B cell (primary cell): ENCODE results near the gene HPS6. TPM values are rescaled to one million over a fixed set of nuclear protein-coding genes. Genes with fewer than 3 reads are reported as not detected.

Experiments used
- ATAC-seq: fragments of 200-7000 bp; cut with Tn5 transposase; one replicate; pipeline ENCODE4 v1.10.0; 2021; ENCODE audit warnings: low read depth, mild to moderate bottlenecking, moderate number of reproducible peaks, moderate library complexity
- CTCF ChIA-PET: fragments of 350-600 bp; sonication (Branson Sonifier 250); formaldehyde crosslinking; loops from one replicate; lab custom pipeline; 2021; ENCODE audit warnings: antibody characterized with exemption, inconsistent platforms; lab: Charles Lee
- POLR2A ChIA-PET: fragments of 350-600 bp; sonication (Branson Sonifier 250); formaldehyde crosslinking; loops from one replicate; lab custom pipeline; 2021; ENCODE audit warnings: antibody characterized with exemption; lab: Charles Lee
- DNase-seq: peaks from one replicate; pipeline ENCODE4 v3.0.0; 2013
- H2AFZ ChIP-seq: 2 replicates; pipeline ENCODE4 v1.6.1; 2012; ENCODE audit warnings: mild to moderate bottlenecking, low read depth, low read length; ENCODE audit not compliant: insufficient read depth, poor library complexity, severe bottlenecking
- H3K27ac ChIP-seq, 2 donors: 1 replicate in 1 of 2; 2 replicates in 1 of 2; pipeline ENCODE4 v1.5.1; 2012 to 2013; ENCODE audit warnings: low read length in 2 of 2, mild to moderate bottlenecking in 2 of 2, moderate library complexity in 1 of 2
- H3K27me3 ChIP-seq, 4 experiments: fragments of 200-600 bp in 1 of 4; sonication (generic) in 1 of 4; replicated peaks in 1 of 4; 1 replicate in 2 of 4; 2 replicates in 2 of 4; pipeline versions ENCODE4 v1.6.1 to v1.7.0; 2013 to 2016; ENCODE audit warnings: low read length in 3 of 4, mild to moderate bottlenecking in 2 of 4, mixed read lengths in 1 of 4, moderate library complexity in 1 of 4; ENCODE audit not compliant: insufficient read depth in 4 of 4, control insufficient read depth in 3 of 4; ENCODE audit errors: control extremely low read depth in 1 of 4
- H3K36me3 ChIP-seq, 2 experiments: replicated peaks in 1 of 2; 1 replicate in 1 of 2; 2 replicates in 1 of 2; pipeline versions ENCODE4 v1.6.1 to v1.7.1; 2013; ENCODE audit warnings: low read length in 1 of 2; ENCODE audit not compliant: insufficient read depth in 2 of 2, control insufficient read depth in 1 of 2; ENCODE audit errors: control extremely low read depth in 1 of 2, extremely low read depth in 1 of 2
- H3K4me1 ChIP-seq, 2 donors: fragments of 200-600 bp in 1 of 2; sonication (generic) in 1 of 2; 1 replicate in 1 of 2; 2 replicates in 1 of 2; pipeline versions ENCODE4 v1.5.1 to v1.6.1; 2013 to 2017; ENCODE audit warnings: low read length in 2 of 2; ENCODE audit not compliant: control insufficient read depth in 2 of 2, insufficient read depth in 2 of 2
- H3K4me2 ChIP-seq: replicated peaks from 2 replicates; pipeline ENCODE3; 2012; ENCODE audit warnings: mild to moderate bottlenecking, low read depth, low read length; ENCODE audit not compliant: poor library complexity, severe bottlenecking
- H3K4me3 ChIP-seq, 5 experiments: fragments of 200-600 bp in 1 of 5; sonication (generic) in 1 of 5; 1 replicate in 3 of 5; 2 replicates in 2 of 5; pipeline versions ENCODE4 v1.5.1 to v1.7.0; 2011 to 2016; ENCODE audit warnings: low read length in 4 of 5, mild to moderate bottlenecking in 4 of 5, low read depth in 2 of 5, control low read depth in 1 of 5, moderate library complexity in 1 of 5; ENCODE audit not compliant: insufficient read depth in 1 of 5; ENCODE audit errors: control extremely low read depth in 1 of 5, extremely low read depth in 1 of 5
- H3K79me2 ChIP-seq: fragments of 200-600 bp; sonication (generic); one replicate; pipeline ENCODE4 v1.6.0; 2016; ENCODE audit warnings: low read length; ENCODE audit not compliant: control insufficient read depth, insufficient read depth
- H3K9ac ChIP-seq: fragments of 200-600 bp; sonication (generic); 2 replicates; pipeline ENCODE4 v1.6.1; 2017; ENCODE audit warnings: mild to moderate bottlenecking, low read length, moderate library complexity
- H3K9me3 ChIP-seq, 3 donors: one replicate each; pipeline versions ENCODE4 v1.6.1 to v1.7.1; 2013; ENCODE audit warnings: low read length in 2 of 3; ENCODE audit not compliant: control insufficient read depth in 2 of 3, insufficient read depth in 1 of 3; ENCODE audit errors: control extremely low read depth in 1 of 3
- H4K20me1 ChIP-seq: 2 replicates; pipeline ENCODE4 v1.6.0; 2012; ENCODE audit warnings: mild to moderate bottlenecking, low read length; ENCODE audit not compliant: insufficient read depth, control insufficient read depth, poor library complexity, severe bottlenecking
- H3K27ac Mint-ChIP-seq: one replicate; pipeline ENCODE4 v1.8.0; 2021; ENCODE audit warnings: mixed read lengths
- H3K27me3 Mint-ChIP-seq: one replicate; pipeline ENCODE4 v1.8.0; 2021; ENCODE audit warnings: mixed read lengths
- H3K4me1 Mint-ChIP-seq: one replicate; pipeline ENCODE4 v1.8.0; 2021; ENCODE audit warnings: mixed read lengths
- H3K4me3 Mint-ChIP-seq: one replicate; pipeline ENCODE4 v1.8.0; 2021; ENCODE audit warnings: mixed read lengths
- H3K9me3 Mint-ChIP-seq: one replicate; pipeline ENCODE4 v1.8.0; 2022; ENCODE audit warnings: mixed read lengths; ENCODE audit not compliant: insufficient read depth
- EZH2 ChIP-seq: IDR thresholded peaks from 2 replicates; pipeline ENCODE4 v1.6.1; 2012; ENCODE audit warnings: borderline replicate concordance, low read depth, mild to moderate bottlenecking, moderate library complexity, low read length; ENCODE audit not compliant: insufficient read depth, poor library complexity, severe bottlenecking
- WGBS: methylation state at CpG from one replicate; pipeline ENCODE4 v1.1.5; 2013; ENCODE audit warnings: missing lambda C conversion rate; ENCODE audit not compliant: insufficient coverage; 5-methylcytosine and 5-hydroxymethylcytosine counted together
- intact Hi-C: fragments of 100-400 bp; cut with micrococcal nuclease; formaldehyde crosslinking; loops from one replicate; pipeline ENCODE4 v1.10.0; 2022
- polyA plus RNA-seq: library from polyadenylated mRNA; depleted of rRNA; stranded (reverse); fragments of >200 nt; gene quantifications from 2 replicates; pipeline ENCODE4 v1.2.3, GENCODE V29; 2012
- total RNA-seq, 2 donors: library from RNA; stranded (reverse); fragments of 120-200 nt in 1 of 2; gene quantifications; 1 replicate in 1 of 2; 2 replicates in 1 of 2; pipeline versions ENCODE4 v1.2.3 to v1.2.4, GENCODE V29; 2013 to 2022
- TF ChIP-seq, protein P1 (sequence below): fragments of 200-600 bp; IDR thresholded peaks from one replicate; pipeline ENCODE4 v1.8.0; 2022; ENCODE audit warnings: antibody characterized with exemption, mild to moderate bottlenecking

HPS6 gene
- total and polyA plus RNA-seq, 2 donors (not counting 1 experiment from before 2014, with no cell fraction given): 2.8 to 29.5 TPM

GRCh38 chr10:102067091-102067916 lies 2.2 kb downstream of the HPS6 start:
- no peak overlapping the region for H3K9ac ChIP-seq
- H2AFZ ChIP-seq: no peak overlapping the region
- no peaks in the 10 kb centered on the region for H3K27me3 Mint-ChIP-seq
- ATAC-seq (no peak), DNase-seq (no peak)
- H3K4me1 Mint-ChIP-seq: peaks cover 23% of the 10 kb centered on the region
- H3K9me3 Mint-ChIP-seq: no peaks in the 10 kb centered on the region
- intact Hi-C loops: loop anchor here (5.0 to 10.0 kb wide), 2 partner anchors 177 to 575 kb away; partner anchors contain the start of genes GBF1, PITX3 and TRIM8
- peaks cover 15 to 20% of the 10 kb centered on the region in 2 donors for H3K4me1 ChIP-seq
- peak overlapping the region; percentile 75 for H3K27ac Mint-ChIP-seq
- H3K79me2 ChIP-seq: peaks cover 5% of the 10 kb centered on the region
- no peaks in the 10 kb centered on the region for H3K9me3 ChIP-seq
- no peaks in the 10 kb centered on the region for H3K36me3 ChIP-seq
- H3K4me3 ChIP-seq: no peak overlapping the region
- H3K27ac ChIP-seq: no peak overlapping the region
- ChIA-PET POLR2A (interaction anchor here (1.2 to 2.2 kb wide), 2 partner anchors 11 to 227 kb away, joined by 3 to 13 read pairs; partner anchors contain the start of gene ARMH3), CTCF (interaction anchor here (0.5 to 3.8 kb wide), 10 partner anchors 10 to 231 kb away, joined by 3 to 34 read pairs (median 4); partner anchors contain the start of gene ARMH3)
- peak overlapping the region; percentile 96 for H3K4me2 ChIP-seq
- 98% methylated on average over 17 of the region's 18 CpGs for WGBS
- peaks cover 30% of the 10 kb centered on the region for H4K20me1 ChIP-seq
- TF ChIP-seq, protein P1, sequence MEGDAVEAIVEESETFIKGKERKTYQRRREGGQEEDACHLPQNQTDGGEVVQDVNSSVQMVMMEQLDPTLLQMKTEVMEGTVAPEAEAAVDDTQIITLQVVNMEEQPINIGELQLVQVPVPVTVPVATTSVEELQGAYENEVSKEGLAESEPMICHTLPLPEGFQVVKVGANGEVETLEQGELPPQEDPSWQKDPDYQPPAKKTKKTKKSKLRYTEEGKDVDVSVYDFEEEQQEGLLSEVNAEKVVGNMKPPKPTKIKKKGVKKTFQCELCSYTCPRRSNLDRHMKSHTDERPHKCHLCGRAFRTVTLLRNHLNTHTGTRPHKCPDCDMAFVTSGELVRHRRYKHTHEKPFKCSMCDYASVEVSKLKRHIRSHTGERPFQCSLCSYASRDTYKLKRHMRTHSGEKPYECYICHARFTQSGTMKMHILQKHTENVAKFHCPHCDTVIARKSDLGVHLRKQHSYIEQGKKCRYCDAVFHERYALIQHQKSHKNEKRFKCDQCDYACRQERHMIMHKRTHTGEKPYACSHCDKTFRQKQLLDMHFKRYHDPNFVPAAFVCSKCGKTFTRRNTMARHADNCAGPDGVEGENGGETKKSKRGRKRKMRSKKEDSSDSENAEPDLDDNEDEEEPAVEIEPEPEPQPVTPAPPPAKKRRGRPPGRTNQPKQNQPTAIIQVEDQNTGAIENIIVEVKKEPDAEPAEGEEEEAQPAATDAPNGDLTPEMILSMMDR: no peak
- no peak for TF ChIP-seq EZH2
- H3K27me3 ChIP-seq: no peaks in the 10 kb centered on the region
- H3K4me3 Mint-ChIP-seq: peak overlapping the region; percentile 50

- TF ChIP-seq, protein P1: no peak
- no peak for TF ChIP-seq EZH2
- no peaks in the 10 kb centered on the region for H3K27me3 Mint-ChIP-seq
- DNase-seq (no peak), ATAC-seq (no peak)
- Histone ChIP-seq H3K9ac (no peak overlapping the region), H4K20me1 (peaks cover 30% of the 10 kb centered on the region), H3K9me3 (no peaks in the 10 kb centered on the region), H3K27me3 (no peaks in the 10 kb centered on the region), H2AFZ (no peak overlapping the region), H3K4me1 (peaks cover 15 to 20% of the 10 kb centered on the region in 2 donors), H3K79me2 (peaks cover 5% of the 10 kb centered on the region), H3K4me2 (no peak overlapping the region), H3K36me3 (no peaks in the 10 kb centered on the region), H3K27ac (no peak overlapping the region), H3K4me3 (no peak overlapping the region)
- POLR2A ChIA-PET: no interaction called here
- CTCF ChIA-PET: interaction anchor here (0.6 to 3.8 kb wide), 7 partner anchors 51 to 233 kb away, joined by 3 to 34 read pairs (median 4); no protein-coding TSS in a partner anchor
- 100% methylated on average over 1 of the region's 1 CpG for WGBS
- no peaks in the 10 kb centered on the region for H3K9me3 Mint-ChIP-seq
- H3K4me1 Mint-ChIP-seq: peaks cover 23% of the 10 kb centered on the region
- no peak overlapping the region for H3K4me3 Mint-ChIP-seq
- intact Hi-C loops: loop anchor here (5.0 to 10.0 kb wide), 2 partner anchors 177 to 574 kb away; partner anchors contain the start of genes GBF1, PITX3 and TRIM8
- H3K27ac Mint-ChIP-seq: no peak overlapping the region
Measured at GRCh38 chr10:102068216-102068615, 3.1 kb downstream of the HPS6 start.
